Measurements from ENCODE around the gene NUMBL. TPM values are rescaled to one million over a fixed set of nuclear protein-coding genes. Genes with fewer than 3 reads are reported as not detected.

The NUMBL gene
- total and polyA plus RNA-seq, 2 of the 13 experiments (the other 11 are each of a cell fraction or from before 2014, with no cell fraction given), result 0.49 to 2.3 TPM

DNA sequence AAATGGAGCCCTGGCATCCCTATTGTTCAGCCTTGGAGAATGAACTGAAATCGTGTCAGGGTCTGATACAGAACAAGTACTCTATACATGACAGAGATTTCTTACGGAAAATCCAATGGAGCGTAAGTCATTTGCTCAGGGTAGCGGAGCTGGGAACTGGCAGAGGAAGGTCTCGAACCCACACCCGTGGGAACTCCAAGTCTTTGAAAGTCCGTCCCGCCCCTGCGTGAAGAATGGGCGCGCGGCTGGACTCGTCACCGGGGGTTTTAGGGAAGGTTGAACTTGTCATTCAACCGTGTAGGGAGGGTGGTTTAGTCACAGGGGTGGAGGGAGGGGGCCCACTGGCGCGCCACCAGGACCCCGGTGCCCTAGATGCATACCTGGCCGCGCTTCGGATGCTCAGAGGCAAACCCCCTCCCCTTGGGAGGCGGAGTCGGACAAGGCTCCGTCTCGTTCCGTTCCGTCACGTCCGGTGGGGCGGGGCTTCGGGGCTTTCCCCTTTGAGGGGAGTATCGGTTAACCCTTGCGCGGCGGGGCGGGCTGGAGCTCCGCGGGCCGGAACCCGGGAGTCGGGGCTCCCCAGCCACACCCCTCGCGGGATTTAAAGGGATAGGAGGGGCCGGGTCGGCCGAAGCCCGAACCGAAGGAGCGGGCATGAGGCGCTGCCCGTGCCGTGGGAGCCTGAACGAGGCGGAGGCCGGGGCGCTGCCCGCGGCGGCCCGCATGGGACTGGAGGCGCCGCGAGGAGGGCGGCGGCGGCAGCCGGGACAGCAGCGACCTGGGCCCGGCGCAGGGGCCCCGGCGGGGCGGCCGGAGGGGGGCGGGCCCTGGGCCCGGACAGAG, 26.3 kb upstream of the NUMBL start, which contains the start of the genes COQ8B and ITPKC (continued):
- TF ChIP-seq, protein P1, sequence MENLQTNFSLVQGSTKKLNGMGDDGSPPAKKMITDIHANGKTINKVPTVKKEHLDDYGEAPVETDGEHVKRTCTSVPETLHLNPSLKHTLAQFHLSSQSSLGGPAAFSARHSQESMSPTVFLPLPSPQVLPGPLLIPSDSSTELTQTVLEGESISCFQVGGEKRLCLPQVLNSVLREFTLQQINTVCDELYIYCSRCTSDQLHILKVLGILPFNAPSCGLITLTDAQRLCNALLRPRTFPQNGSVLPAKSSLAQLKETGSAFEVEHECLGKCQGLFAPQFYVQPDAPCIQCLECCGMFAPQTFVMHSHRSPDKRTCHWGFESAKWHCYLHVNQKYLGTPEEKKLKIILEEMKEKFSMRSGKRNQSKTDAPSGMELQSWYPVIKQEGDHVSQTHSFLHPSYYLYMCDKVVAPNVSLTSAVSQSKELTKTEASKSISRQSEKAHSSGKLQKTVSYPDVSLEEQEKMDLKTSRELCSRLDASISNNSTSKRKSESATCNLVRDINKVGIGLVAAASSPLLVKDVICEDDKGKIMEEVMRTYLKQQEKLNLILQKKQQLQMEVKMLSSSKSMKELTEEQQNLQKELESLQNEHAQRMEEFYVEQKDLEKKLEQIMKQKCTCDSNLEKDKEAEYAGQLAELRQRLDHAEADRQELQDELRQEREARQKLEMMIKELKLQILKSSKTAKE (CRISPR knock-in tag; IDR thresholded peaks at IDR 0.05; ENCODE audit: borderline replicate concordance), result no peak
- no peak for TF ChIP-seq ZNF713 (CRISPR knock-in tag; IDR thresholded peaks at IDR 0.05)
- peak; percentile 99 for TF ChIP-seq ZNF652 (CRISPR knock-in tag; IDR thresholded peaks at IDR 0.05; ENCODE audit: borderline replicate concordance, low read depth)
- no peak for TF ChIP-seq AHR (CRISPR knock-in tag; IDR thresholded peaks at IDR 0.05)
- peak; percentile 18; the same call in 1 of the 2 replicates for TF ChIP-seq HDAC2 (CRISPR knock-in tag; IDR thresholded peaks at IDR 0.05)
- no peak for TF ChIP-seq ZNF230 (CRISPR knock-in tag; IDR thresholded peaks at IDR 0.05)
- TF ChIP-seq WIZ (CRISPR knock-in tag; IDR thresholded peaks at IDR 0.05), result no peak
- no peak for TF ChIP-seq KAT7 (CRISPR knock-in tag; IDR thresholded peaks at IDR 0.05; ENCODE audit: borderline replicate concordance)
- TF ChIP-seq SNAPC4 (CRISPR knock-in tag; IDR thresholded peaks at IDR 0.05), result peak; percentile 42; the same call in 1 of the 2 replicates
- no peak for TF ChIP-seq LRRFIP1 (CRISPR knock-in tag; conservative IDR thresholded peaks at IDR 0.05)
- TF ChIP-seq TEAD2 (CRISPR knock-in tag; IDR thresholded peaks at IDR 0.05), result no peak
- no peak for TF ChIP-seq ZNF44 (CRISPR knock-in tag; IDR thresholded peaks at IDR 0.05)
- no peak for TF ChIP-seq NCOA2 (CRISPR knock-in tag; IDR thresholded peaks at IDR 0.05)
- TF ChIP-seq, protein P2, sequence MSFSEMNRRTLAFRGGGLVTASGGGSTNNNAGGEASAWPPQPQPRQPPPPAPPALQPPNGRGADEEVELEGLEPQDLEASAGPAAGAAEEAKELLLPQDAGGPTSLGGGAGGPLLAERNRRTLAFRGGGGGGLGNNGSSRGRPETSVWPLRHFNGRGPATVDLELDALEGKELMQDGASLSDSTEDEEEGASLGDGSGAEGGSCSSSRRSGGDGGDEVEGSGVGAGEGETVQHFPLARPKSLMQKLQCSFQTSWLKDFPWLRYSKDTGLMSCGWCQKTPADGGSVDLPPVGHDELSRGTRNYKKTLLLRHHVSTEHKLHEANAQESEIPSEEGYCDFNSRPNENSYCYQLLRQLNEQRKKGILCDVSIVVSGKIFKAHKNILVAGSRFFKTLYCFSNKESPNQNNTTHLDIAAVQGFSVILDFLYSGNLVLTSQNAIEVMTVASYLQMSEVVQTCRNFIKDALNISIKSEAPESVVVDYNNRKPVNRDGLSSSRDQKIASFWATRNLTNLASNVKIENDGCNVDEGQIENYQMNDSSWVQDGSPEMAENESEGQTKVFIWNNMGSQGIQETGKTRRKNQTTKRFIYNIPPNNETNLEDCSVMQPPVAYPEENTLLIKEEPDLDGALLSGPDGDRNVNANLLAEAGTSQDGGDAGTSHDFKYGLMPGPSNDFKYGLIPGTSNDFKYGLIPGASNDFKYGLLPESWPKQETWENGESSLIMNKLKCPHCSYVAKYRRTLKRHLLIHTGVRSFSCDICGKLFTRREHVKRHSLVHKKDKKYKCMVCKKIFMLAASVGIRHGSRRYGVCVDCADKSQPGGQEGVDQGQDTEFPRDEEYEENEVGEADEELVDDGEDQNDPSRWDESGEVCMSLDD (CRISPR knock-in tag; IDR thresholded peaks at IDR 0.05; ENCODE audit: borderline replicate concordance), result peak; percentile 50; the same call in 1 of the 2 replicates
- TF ChIP-seq ARID2 (CRISPR knock-in tag; IDR thresholded peaks at IDR 0.05; ENCODE audit: borderline replicate concordance), result no peak

All from HepG2 (cell line).